Measurements from ENCODE around the gene ANKRD39.

DNA sequence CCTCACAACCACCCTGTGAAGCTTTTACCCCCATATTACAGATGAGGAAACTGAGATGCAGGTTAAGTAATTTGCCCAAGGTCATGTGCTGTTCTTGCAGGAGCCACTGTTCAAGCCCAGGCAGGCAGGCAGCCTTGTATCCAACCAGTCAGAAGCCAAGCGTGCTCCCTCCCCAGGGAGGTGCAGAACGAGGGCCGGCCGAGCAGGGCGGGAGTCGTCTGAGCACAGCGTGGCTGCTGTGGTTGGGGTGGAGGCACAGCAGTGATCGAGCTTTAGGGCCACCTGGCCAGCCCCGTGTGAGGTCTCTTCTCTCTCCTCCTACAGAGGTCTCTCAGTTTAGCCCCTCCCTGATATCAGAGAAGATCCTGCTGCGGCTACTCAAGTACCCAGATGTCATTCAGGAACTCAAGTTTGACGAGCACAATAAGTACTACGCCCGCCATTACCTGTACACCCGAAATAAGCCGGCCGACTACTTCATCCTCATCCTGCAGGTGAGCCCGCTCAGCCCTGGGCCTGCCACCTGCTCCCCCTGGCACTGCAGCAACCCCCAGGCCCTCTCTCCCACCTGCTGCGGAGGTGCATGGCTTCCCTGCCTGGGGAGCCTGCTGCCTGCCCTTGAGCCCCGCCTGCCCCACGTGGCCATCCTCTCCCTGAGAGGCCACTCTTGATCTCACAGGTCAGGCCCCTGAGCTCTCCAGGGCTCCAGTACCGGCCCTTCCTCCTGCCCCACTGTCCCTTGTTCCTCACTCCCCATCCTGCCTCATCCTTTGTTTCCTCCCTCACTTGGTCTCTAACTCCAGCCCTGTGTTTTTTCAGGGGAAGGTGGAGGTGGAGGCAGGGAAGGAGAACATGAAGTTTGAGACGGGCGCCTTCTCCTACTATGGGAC is 58.8 kb downstream of the ANKRD39 start:
- TF ChIP-seq ZBED1 (IDR thresholded peaks at IDR 0.05) (no peak), SLC30A9 (CRISPR knock-in tag; IDR thresholded peaks at IDR 0.05) (no peak), TCF3 (CRISPR knock-in tag; IDR thresholded peaks at IDR 0.05) (no peak), STAT5B (CRISPR knock-in tag; IDR thresholded peaks at IDR 0.05) (no peak)
- TF ChIP-seq, protein P1, sequence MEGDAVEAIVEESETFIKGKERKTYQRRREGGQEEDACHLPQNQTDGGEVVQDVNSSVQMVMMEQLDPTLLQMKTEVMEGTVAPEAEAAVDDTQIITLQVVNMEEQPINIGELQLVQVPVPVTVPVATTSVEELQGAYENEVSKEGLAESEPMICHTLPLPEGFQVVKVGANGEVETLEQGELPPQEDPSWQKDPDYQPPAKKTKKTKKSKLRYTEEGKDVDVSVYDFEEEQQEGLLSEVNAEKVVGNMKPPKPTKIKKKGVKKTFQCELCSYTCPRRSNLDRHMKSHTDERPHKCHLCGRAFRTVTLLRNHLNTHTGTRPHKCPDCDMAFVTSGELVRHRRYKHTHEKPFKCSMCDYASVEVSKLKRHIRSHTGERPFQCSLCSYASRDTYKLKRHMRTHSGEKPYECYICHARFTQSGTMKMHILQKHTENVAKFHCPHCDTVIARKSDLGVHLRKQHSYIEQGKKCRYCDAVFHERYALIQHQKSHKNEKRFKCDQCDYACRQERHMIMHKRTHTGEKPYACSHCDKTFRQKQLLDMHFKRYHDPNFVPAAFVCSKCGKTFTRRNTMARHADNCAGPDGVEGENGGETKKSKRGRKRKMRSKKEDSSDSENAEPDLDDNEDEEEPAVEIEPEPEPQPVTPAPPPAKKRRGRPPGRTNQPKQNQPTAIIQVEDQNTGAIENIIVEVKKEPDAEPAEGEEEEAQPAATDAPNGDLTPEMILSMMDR (IDR thresholded peaks at IDR 0.05 in 2 of 3, conservative IDR thresholded peaks at IDR 0.05 in 1 of 3; ENCODE audit: insufficient read depth in 2 of 3, low read depth in 1 of 3, low read length in 3 of 3): no peak

All from K562 (cell line).